HG03159 (cell line): ENCODE measurements around the gene ZFP36L1.
"Not testable (repeated sequence)": the region's sequence is repeated elsewhere in the genome, so short reads cannot be mapped to it uniquely, and the experiment has no call there.

ENCODE experiments used
- ATAC-seq: cut with Tn5 transposase; IDR thresholded peaks from one replicate; pipeline ENCODE4 v1.9.1; 2021; ENCODE audit warnings: mild to moderate bottlenecking, moderate library complexity; ENCODE audit not compliant: unreplicated experiment

ZFP36L1 gene

GRCh38 chr14:68767248-68767645, 25.6 kb downstream of the ZFP36L1 start:
- no peak for ATAC-seq

GRCh38 chr14:68766299-68767247, 26.3 kb downstream of the ZFP36L1 start:
- ATAC-seq, result no peak

- not testable (repeated sequence) for ATAC-seq
These were observed 29.0 kb downstream of the ZFP36L1 start for GRCh38 chr14:68763843-68764242.

GRCh38 chr14:68762953-68763764, 29.7 kb downstream of the ZFP36L1 start:
- ATAC-seq, result no peak

- no peak for ATAC-seq
These were observed 31.5 kb downstream of the ZFP36L1 start for GRCh38 chr14:68761391-68761790.

GRCh38 chr14:68760761-68761160, 32.1 kb downstream of the ZFP36L1 start:
- ATAC-seq, result no peak

- ATAC-seq, result no peak
These were observed 32.9 kb downstream of the ZFP36L1 start for GRCh38 chr14:68759937-68760336.

GRCh38 chr14:68759017-68759560, 33.8 kb downstream of the ZFP36L1 start:
- ATAC-seq, result no peak

- ATAC-seq, result no peak
These were observed 34.6 kb downstream of the ZFP36L1 start for GRCh38 chr14:68758301-68758700.

GRCh38 chr14:68757618-68758081, 35.2 kb downstream of the ZFP36L1 start:
- ATAC-seq, result no peak

- no peak for ATAC-seq
These were observed 36.1 kb downstream of the ZFP36L1 start for GRCh38 chr14:68756734-68757133.

GRCh38 chr14:68756000-68756481, 36.8 kb downstream of the ZFP36L1 start:
- no peak for ATAC-seq

GRCh38 chr14:68755016-68755353, 37.9 kb downstream of the ZFP36L1 start:
- ATAC-seq, result no peak

GRCh38 chr14:68753690-68754089, 39.2 kb downstream of the ZFP36L1 start:
- ATAC-seq, result no peak

- ATAC-seq, result no peak
These were observed 40.4 kb downstream of the ZFP36L1 start for GRCh38 chr14:68752271-68753006.

GRCh38 chr14:68749487-68750475, 43.1 kb downstream of the ZFP36L1 start:
- no peak for ATAC-seq

- ATAC-seq, result no peak
These were observed 44.2 kb downstream of the ZFP36L1 start for GRCh38 chr14:68748691-68749090.

- ATAC-seq, result no peak
These were observed 44.6 kb downstream of the ZFP36L1 start for GRCh38 chr14:68748260-68748659.

GRCh38 chr14:68747393-68747792, 45.5 kb downstream of the ZFP36L1 start:
- ATAC-seq, result no peak
